ENCODE measurements around the gene RNPEPL1. TPM values are rescaled to one million over a fixed set of nuclear protein-coding genes. Genes with fewer than 3 reads are reported as not detected.

Gene RNPEPL1
- total RNA-seq, 2 donors from 2014 or later, result 111 to 130 TPM

Other genes with a start within 250 kb of the RNPEPL1 start
- 1 to 10 TPM; 1.5 to 1.7 TPM for gene GPC1, start 132.8 kb upstream of the RNPEPL1 start, total RNA-seq
- gene ANKMY1, start 10.5 kb upstream of the RNPEPL1 start, total RNA-seq, result 10 to 100 TPM; 34.6 to 42.6 TPM
- 10 to 100 TPM; 12.5 to 12.8 TPM for gene DUSP28, start 8.1 kb upstream of the RNPEPL1 start, total RNA-seq
- 10 to 100 TPM; 64.2 to 82.9 TPM for gene CAPN10, start 18.2 kb downstream of the RNPEPL1 start, total RNA-seq
- 10 to 100 TPM in 1 of 2 donors, 1 to 10 TPM in 1; 5.4 to 14.4 TPM for gene GPR35, start 57.0 kb downstream of the RNPEPL1 start, total RNA-seq
- not detected for gene AQP12B, start 114.4 kb downstream of the RNPEPL1 start, total RNA-seq
- gene AQP12A, start 123.4 kb downstream of the RNPEPL1 start, total RNA-seq, result not detected